HEK293 (cell line): Measurements from ENCODE around the gene NEK8.

ENCODE experiments used
- CTCF ChIA-PET: fragments of 350-600 bp; formaldehyde crosslinking; extraction: SDS; loops from one replicate; lab custom pipeline; 2021; ENCODE audit warnings: antibody characterized with exemption; lab: Yijun Ruan, JAX
- POLR2A ChIA-PET: fragments of 300-600 bp; formaldehyde crosslinking; extraction: SDS; loops from one replicate; lab custom pipeline; 2020; ENCODE audit warnings: antibody characterized with exemption, inconsistent platforms; lab: Yijun Ruan, JAX
- H3K27ac ChIP-seq: fragments of 200-500 bp; sonication (Bioruptor generic); 2 replicates; pipeline ENCODE4 v1.5.1; 2014; ENCODE audit warnings: low read depth, low read length, control low read depth, inconsistent platforms; ENCODE audit errors: extremely low read depth
- H3K36me3 ChIP-seq, 2 experiments: fragments of 200-500 bp in 1 of 2; sonication (Bioruptor generic) in 1 of 2; 1 replicate in 1 of 2; 2 replicates in 1 of 2; pipeline ENCODE4 v1.5.1; 2014 to 2017; ENCODE audit warnings: inconsistent platforms in 2 of 2, low read length in 2 of 2; ENCODE audit not compliant: control insufficient read depth in 2 of 2, insufficient read depth in 1 of 2
- H3K4me1 ChIP-seq: fragments of 200-500 bp; sonication (Bioruptor generic); 2 replicates; pipeline ENCODE4 v1.5.1; 2014; ENCODE audit warnings: mild to moderate bottlenecking, low read length, inconsistent platforms; ENCODE audit not compliant: control insufficient read depth, insufficient read depth
- H3K4me3 ChIP-seq: 2 replicates; pipeline ENCODE4 v1.5.1; 2011; ENCODE audit warnings: low read depth, mild to moderate bottlenecking, control low read depth, low read length, moderate library complexity
- H3K9me3 ChIP-seq: fragments of 200-500 bp; sonication (Bioruptor generic); 2 replicates; pipeline ENCODE4 v1.5.1; 2014; ENCODE audit warnings: low read depth, low read length, inconsistent platforms; ENCODE audit not compliant: control insufficient read depth, insufficient read depth
- AEBP2 ChIP-seq: fragments of 450-650 bp; formaldehyde crosslinking; IDR thresholded peaks from 2 replicates; pipeline ENCODE4 v1.5.1; 2016; ENCODE audit warnings: missing biosample characterization, missing genetic modification characterization, borderline replicate concordance
- HIC1 ChIP-seq: fragments of 450-650 bp; formaldehyde crosslinking; IDR thresholded peaks from 2 replicates; pipeline ENCODE4 v1.5.1; 2016; ENCODE audit warnings: missing biosample characterization, missing genetic modification characterization
- SETDB1 ChIP-seq: IDR thresholded peaks from one replicate; pipeline ENCODE4 v1.6.1; 2017; ENCODE audit warnings: mild to moderate bottlenecking, low read length, moderate library complexity, mixed read lengths; ENCODE audit not compliant: insufficient read length
- ZBTB49 ChIP-seq: fragments of 450-650 bp; formaldehyde crosslinking; IDR thresholded peaks from 2 replicates; pipeline ENCODE4 v1.5.1; 2016; ENCODE audit warnings: missing biosample characterization, missing genetic modification characterization, low read depth
- ZNF560 ChIP-seq: fragments of 450-650 bp; formaldehyde crosslinking; IDR thresholded peaks from 2 replicates; pipeline ENCODE4 v1.5.1; 2017; ENCODE audit warnings: missing biosample characterization, missing genetic modification characterization, borderline replicate concordance

Gene NEK8

GRCh38 chr17:28788100-28788499 lies 59.5 kb downstream of the NEK8 start:
- Histone ChIP-seq H3K4me3 (no peak overlapping the region), H3K27ac (no peak overlapping the region), H3K4me1 (no peaks in the 10 kb centered on the region), H3K36me3 (peaks cover 0 to 8% of the 10 kb centered on the region in 2 experiments; a peak in 1 of 3 replicates), H3K9me3 (no peaks in the 10 kb centered on the region)
- CTCF ChIA-PET = interaction anchor here (0.7 to 9.7 kb wide), 4 partner anchors 16 to 330 kb away, joined by 3 to 62 read pairs (median 4); no protein-coding TSS in a partner anchor
- POLR2A ChIA-PET = interaction anchor here (0.8 kb wide), 1 partner anchor 340 kb away, joined by 5 read pairs; no protein-coding TSS in a partner anchor
- TF ChIP-seq ZBTB49 (tag by site-specific recombination) (no peak), AEBP2 (no peak), SETDB1 (no peak), HIC1 (tag by site-specific recombination) (no peak), ZNF560 (tag by site-specific recombination) (no peak)
